Measurements from ENCODE around the gene ZDHHC5.
"Not testable (repeated sequence)": the region's sequence is repeated elsewhere in the genome, so short reads cannot be mapped to it uniquely, and the experiment has no call there.

ZDHHC5 gene

GRCh38 chr11:57704932-57705331, 37.0 kb downstream of the ZDHHC5 start (continued):
- TF ChIP-seq IKZF3 (tag by site-specific recombination; IDR thresholded peaks at IDR 0.05) (no peak), RBAK (tag by site-specific recombination; IDR thresholded peaks at IDR 0.05) (no peak), GLIS2 (tag by site-specific recombination; IDR thresholded peaks at IDR 0.05) (no peak), ZNF354C (tag by site-specific recombination; IDR thresholded peaks at IDR 0.05; ENCODE audit: borderline replicate concordance, low read depth) (no peak), ZNF558 (tag by site-specific recombination; IDR thresholded peaks at IDR 0.05) (no peak), BCL11B (tag by site-specific recombination; IDR thresholded peaks at IDR 0.05; ENCODE audit: low read depth) (no peak), ZBTB7A (tag by site-specific recombination; IDR thresholded peaks at IDR 0.05; ENCODE audit: low read depth) (no peak), ZNF837 (tag by site-specific recombination; IDR thresholded peaks at IDR 0.05) (no peak)

GRCh38 chr11:57705432-57705831, 37.5 kb downstream of the ZDHHC5 start:
- CTCF ChIA-PET: not testable (repeated sequence)

GRCh38 chr11:57709802-57710367, 42.0 kb downstream of the ZDHHC5 start:
- ChIA-PET POLR2A (interaction anchor here (0.6 kb wide), 1 partner anchor 92 kb away, joined by 3 read pairs; no protein-coding TSS in a partner anchor), CTCF (interaction anchor here (0.5 to 1.2 kb wide), 5 partner anchors 50 to 302 kb away, joined by 3 to 7 read pairs (median 5); no protein-coding TSS in a partner anchor)
- TF ChIP-seq ZNF18 (tag by site-specific recombination; IDR thresholded peaks at IDR 0.05): no peak
- TF ChIP-seq ZSCAN16 (tag by site-specific recombination; IDR thresholded peaks at IDR 0.05): no peak
- Histone ChIP-seq H3K27ac (ENCODE audit: extremely low read depth, low read depth, low read length) (no peak overlapping the region), H3K36me3 (ENCODE audit: control insufficient read depth in 2 of 2, insufficient read depth in 1 of 2, low read length in 2 of 2) (peaks cover 0 to 33% of the 10 kb centered on the region in 2 experiments; a peak in 2 of 3 replicates), H3K9me3 (ENCODE audit: control insufficient read depth, insufficient read depth, low read depth, low read length) (no peaks in the 10 kb centered on the region), H3K4me1 (ENCODE audit: control insufficient read depth, insufficient read depth, low read length) (no peaks in the 10 kb centered on the region), H3K4me3 (ENCODE audit: low read depth, low read length) (no peak overlapping the region)

More at GRCh38 chr11:57705432-57705831, 37.5 kb downstream of the ZDHHC5 start:
- H3K9me3 ChIP-seq (ENCODE audit: control insufficient read depth, insufficient read depth, low read depth, low read length); POLR2A ChIA-PET; H3K27ac ChIP-seq (ENCODE audit: extremely low read depth, low read depth, low read length); H3K4me3 ChIP-seq (ENCODE audit: low read depth, low read length); H3K4me1 ChIP-seq (ENCODE audit: control insufficient read depth, insufficient read depth, low read length): not testable (repeated sequence)
- H3K36me3 ChIP-seq (ENCODE audit: control insufficient read depth in 2 of 2, insufficient read depth in 1 of 2, low read length in 2 of 2): peaks cover 8 to 60% of the 10 kb centered on the region in 2 experiments; a peak in 2 of 3 replicates

GRCh38 chr11:57711414-57712255, 43.7 kb downstream of the ZDHHC5 start, which contains the start of gene MED19:
Gene MED19 (minus strand): TSS chr11:57712215. CDS start chr11:57712179, 36 bp downstream.
- Histone ChIP-seq H3K4me3 (ENCODE audit: low read depth, low read length) (peak within 1 kb of the TSS; percentile 97), H3K9me3 (ENCODE audit: control insufficient read depth, insufficient read depth, low read depth, low read length) (no peaks in the 10 kb centered on the region), H3K27ac (ENCODE audit: extremely low read depth, low read depth, low read length) (peak within 1 kb of the TSS; percentile 66), H3K4me1 (ENCODE audit: control insufficient read depth, insufficient read depth, low read length) (no peaks in the 10 kb centered on the region), H3K36me3 (ENCODE audit: control insufficient read depth in 2 of 2, insufficient read depth in 1 of 2, low read length in 2 of 2) (peaks cover 0 to 28% of the 10 kb centered on the region in 2 experiments; a peak in 2 of 3 replicates)
- POLR2A ChIA-PET: interaction anchor here (0.5 to 1.5 kb wide), 13 partner anchors 10 to 1194 kb away, joined by 3 to 15 read pairs (median 4); partner anchors contain the start of genes CTNND1 and SELENOH
- CTCF ChIA-PET: interaction anchor here (0.9 to 1.3 kb wide), 3 partner anchors 54 to 92 kb away, joined by 3 to 5 read pairs (median 3); no protein-coding TSS in a partner anchor
- TF ChIP-seq KLF9 (tag by site-specific recombination; IDR thresholded peaks at IDR 0.05; ENCODE audit: low read depth): peak; percentile 70
- TF ChIP-seq GLIS2 (tag by site-specific recombination; IDR thresholded peaks at IDR 0.05): 0 out of 2 replicates have a peak, but pooled peaks have one; percentile 43
- no peak for TF ChIP-seq ZNF311 (tag by site-specific recombination; IDR thresholded peaks at IDR 0.05; ENCODE audit: borderline replicate concordance)
- no peak for TF ChIP-seq ZNF292 (tag by site-specific recombination; IDR thresholded peaks at IDR 0.05; ENCODE audit: borderline replicate concordance, low read depth)
- peak; percentile 40; the same call in 1 of the 2 replicates for TF ChIP-seq KLF16 (tag by site-specific recombination; IDR thresholded peaks at IDR 0.05)
- TF ChIP-seq KLF8 (tag by site-specific recombination; IDR thresholded peaks at IDR 0.05): peak; percentile 35
- TF ChIP-seq SP7 (tag by site-specific recombination; IDR thresholded peaks at IDR 0.05): no peak; the same call in 1 of the 2 replicates
- TF ChIP-seq ZBTB20 (tag by site-specific recombination; IDR thresholded peaks at IDR 0.05): peak; percentile 21; the same call in 1 of the 2 replicates
- 0 out of 2 replicates have a peak, but pooled peaks have one; percentile 26 for TF ChIP-seq ZNF366 (tag by site-specific recombination; conservative IDR thresholded peaks at IDR 0.05)
- TF ChIP-seq ZBTB6 (tag by site-specific recombination; IDR thresholded peaks at IDR 0.05): peak; percentile 44; the same call in 1 of the 2 replicates
- TF ChIP-seq TRIM28 (IDR thresholded peaks at IDR 0.05; ENCODE audit: borderline replicate concordance, low read length): 0 out of 2 replicates have a peak, but pooled peaks have one; percentile 6
- TF ChIP-seq ZNF692 (tag by site-specific recombination; IDR thresholded peaks at IDR 0.05): peak; percentile 94
- peak; percentile 13; the same call in 1 of the 2 replicates for TF ChIP-seq GLIS1 (tag by site-specific recombination; IDR thresholded peaks at IDR 0.05)
- TF ChIP-seq ZNF501 (tag by site-specific recombination; IDR thresholded peaks at IDR 0.05): 0 out of 2 replicates have a peak, but pooled peaks have one; percentile 26

Data from HEK293 (cell line).